NCI-H1417 treated with DMSO at 0.1 percent for 48 hours (cell line): ENCODE measurements around the gene ELMO3.
A peak's percentile ranks its signal among the peaks of the same experiment; 100 is the strongest.

Experiments
- DNase-seq: peaks from one replicate; lab custom pipeline; 2025; lab: John Stamatoyannopoulos, UW

ELMO3 gene

DNA sequence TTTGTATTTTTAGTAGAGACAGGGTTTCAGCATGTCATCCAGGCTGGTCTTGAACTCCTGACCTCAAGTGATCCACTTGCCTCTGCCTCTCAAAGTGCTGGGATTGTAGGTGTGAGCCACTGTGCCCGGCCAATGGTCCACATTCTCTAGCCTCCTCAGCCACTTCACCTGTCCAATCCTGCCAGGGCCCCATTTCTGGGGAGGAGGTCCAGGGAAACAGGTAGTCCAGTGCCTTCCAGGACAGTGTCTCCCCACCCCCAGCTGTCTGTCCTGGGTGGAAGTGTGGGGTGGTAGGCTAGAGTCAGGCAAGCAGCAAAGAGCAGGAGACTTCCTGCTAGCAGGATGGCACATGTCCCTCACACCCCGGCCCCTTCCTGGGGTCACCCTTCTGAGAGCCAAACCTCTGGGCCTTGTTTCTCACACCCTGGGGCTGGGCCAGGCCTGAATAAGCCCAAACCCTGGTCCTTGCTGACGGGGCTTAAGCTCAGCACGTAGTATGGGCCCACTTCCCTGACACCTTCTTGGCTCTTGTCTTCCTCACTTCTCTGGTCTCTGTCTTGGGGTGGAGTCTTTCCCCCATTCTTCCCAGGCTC, 43.3 kb downstream of the ELMO3 start:
- no peak for DNase-seq

GRCh38 chr16:67243481-67243880, 44.5 kb downstream of the ELMO3 start:
- no peak for DNase-seq

DNA sequence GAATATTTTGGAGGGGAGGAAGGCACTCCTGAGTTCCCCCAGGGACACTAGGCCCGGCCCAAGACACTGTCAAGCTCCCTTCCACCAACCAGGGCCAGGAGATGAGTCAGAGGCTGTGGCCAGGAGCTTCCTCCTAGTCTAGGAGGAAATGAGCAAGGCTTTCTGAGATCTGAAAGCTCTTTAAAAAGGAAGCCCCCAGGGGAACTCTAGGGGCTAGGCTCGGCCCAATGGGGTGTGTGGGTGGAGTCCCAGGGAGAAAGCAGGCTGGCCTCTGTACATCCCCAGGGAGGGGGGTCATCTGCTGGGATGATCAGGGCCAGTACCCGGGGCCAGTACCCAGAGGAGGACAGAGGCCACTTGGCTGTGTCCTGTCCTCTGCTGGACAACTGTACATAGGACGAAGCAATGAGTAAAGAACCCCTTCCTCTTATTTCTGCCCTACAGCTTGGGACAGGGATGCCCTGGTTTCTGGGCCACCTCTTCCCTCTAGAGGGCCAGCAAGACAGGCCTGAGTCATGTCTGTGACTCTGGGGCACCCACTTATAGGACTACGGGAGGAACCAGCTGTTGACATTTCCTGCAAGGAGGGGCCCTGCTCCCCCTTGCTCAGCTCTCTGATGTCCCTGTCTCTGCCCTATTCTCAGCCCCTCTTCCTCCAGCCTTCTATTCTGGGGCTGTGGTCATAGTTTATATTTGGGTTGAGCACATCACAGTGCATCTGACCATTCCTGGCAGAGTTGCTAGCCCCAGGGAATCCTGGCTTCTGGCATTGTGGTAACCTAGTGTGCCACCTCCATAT, 45.7 kb downstream of the ELMO3 start:
- no peak for DNase-seq

- no peak for DNase-seq
These were observed 46.3 kb downstream of the ELMO3 start for GRCh38 chr16:67245186-67245585.

GRCh38 chr16:67245674-67246080, 46.7 kb downstream of the ELMO3 start:
- no peak for DNase-seq

DNA sequence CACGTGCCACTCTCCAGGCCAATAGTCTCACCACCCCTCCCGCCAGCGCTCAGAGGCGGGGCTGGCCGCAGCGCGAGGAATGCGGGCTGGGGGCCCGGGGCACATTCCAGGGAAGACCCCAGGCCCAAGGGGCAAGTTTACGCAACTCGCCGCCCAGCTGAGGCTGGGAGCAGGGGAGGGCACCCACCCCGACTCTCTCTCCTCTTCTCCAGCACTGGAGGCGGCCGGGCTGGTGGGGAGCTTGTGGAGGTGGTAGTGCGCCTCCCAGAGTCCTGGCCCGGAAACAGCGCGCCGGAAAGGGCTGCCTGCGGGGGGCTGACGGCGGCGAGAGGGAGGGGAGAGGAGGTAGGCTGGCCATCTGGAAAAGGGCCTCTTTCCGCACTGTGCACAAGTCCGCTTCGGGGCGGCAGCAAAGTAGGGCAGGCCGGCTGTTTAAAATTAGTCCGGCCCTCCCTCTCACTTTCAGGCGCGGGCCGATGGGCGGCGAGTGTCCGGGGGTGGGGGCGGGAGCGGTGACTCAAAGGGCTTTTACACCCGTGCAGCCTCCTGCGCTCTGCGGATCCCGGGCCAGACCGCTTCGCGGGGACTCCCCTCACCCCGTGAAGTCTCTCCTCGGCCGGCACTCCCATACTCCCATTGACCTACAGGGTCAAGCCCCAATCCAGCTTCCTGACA, 47.3 kb downstream of the ELMO3 start:
- no peak for DNase-seq

- no peak for DNase-seq
These were observed 47.8 kb downstream of the ELMO3 start for GRCh38 chr16:67246756-67247191.

- peak; percentile 51 for DNase-seq
These were observed 48.5 kb downstream of the ELMO3 start, which contains the start of gene FHOD1 for GRCh38 chr16:67247192-67248072. Gene FHOD1, minus strand, starts transcription at chr16:67247481. Its CDS starts 71 bp downstream, at chr16:67247410.

- no peak for DNase-seq
These were observed 49.1 kb downstream of the ELMO3 start for GRCh38 chr16:67248073-67248400.

- DNase-seq, result no peak
These were observed 49.7 kb downstream of the ELMO3 start, which contains the start of gene SLC9A5 for GRCh38 chr16:67248401-67249177. Gene SLC9A5, plus strand, starts transcription at chr16:67248979. Its CDS starts 36 bp downstream, at chr16:67249015.

GRCh38 chr16:67249178-67250044, 50.5 kb downstream of the ELMO3 start:
- no peak for DNase-seq

DNA sequence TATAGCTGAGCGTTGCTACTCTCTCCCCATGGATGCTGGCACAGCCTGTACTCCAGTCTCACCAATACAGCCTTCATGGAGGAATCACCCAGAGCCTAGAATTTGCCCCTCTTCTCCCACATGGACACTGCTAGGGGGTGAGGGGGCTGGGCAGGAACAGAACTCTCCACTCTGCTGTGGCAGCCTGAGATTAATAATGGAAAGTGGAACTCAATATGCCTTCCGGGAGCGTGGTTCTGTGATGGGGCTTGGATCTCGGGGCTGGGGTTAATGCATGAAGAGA, 51.1 kb downstream of the ELMO3 start:
- no peak for DNase-seq

DNA sequence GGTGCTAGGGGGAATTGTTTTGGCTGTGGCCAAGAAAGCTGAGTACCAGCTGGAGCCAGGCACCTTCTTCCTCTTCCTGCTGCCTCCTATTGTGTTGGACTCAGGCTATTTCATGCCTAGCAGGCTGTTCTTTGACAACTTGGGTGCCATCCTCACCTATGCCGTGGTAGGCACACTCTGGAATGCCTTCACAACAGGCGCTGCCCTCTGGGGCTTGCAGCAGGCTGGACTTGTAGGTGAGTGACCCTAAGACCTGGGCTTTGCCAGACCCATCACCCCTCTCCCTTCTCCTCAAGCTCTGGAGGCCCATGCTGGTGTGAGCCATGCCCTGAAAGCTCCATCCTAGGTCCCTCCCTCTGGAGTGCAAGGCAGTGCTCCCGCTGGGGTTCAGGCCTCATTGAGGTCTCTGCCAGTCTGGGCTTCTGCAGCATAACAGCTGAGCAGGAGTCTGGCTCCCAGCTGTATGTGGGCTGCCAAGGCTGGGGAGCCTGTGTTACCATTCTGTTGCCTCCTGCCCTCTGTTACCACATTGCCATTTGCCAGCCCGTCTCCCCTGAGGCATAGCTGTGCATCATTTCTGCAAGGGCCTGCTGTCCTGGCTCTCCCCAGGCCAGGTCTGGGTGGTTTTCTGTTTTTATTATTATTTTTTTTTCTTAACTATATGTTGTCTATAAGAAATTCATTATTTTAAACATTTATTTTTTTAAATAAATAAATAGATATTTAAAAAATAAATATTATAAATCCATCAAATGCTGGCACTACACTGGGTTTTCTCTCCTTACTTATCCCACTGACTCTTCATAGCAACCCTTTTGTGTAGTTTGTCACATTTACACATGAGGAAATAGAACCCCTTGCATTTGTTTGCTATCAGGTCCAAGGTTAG, 53.9 kb downstream of the ELMO3 start:
- DNase-seq, result no peak
